Adrenal gland (tissue), 5 donors: Measurements from ENCODE around the gene ADPRS.

Experiments
- CTCF ChIP-seq, 6 experiments: fragments of 450-650 bp in 4 of 6; fragments of 200-600 bp in 2 of 6; sonication (generic) in 1 of 6; IDR thresholded peaks; 1 replicate in 5 of 6; 2 replicates in 1 of 6; pipeline versions ENCODE4 v1.5.1 to v1.8.0; 2016 to 2021; ENCODE audit warnings: antibody characterized with exemption in 6 of 6, mild to moderate bottlenecking in 2 of 6, moderate library complexity in 1 of 6
- POLR2A ChIP-seq, 2 donors: fragments of 450-650 bp; IDR thresholded peaks; one replicate each; pipeline ENCODE4 v1.6.1; 2017; ENCODE audit warnings: antibody characterized with exemption in 2 of 2, mild to moderate bottlenecking in 2 of 2, moderate library complexity in 1 of 2
- donor health status: DM: no; HTN: no; CAD: no.

- TF ChIP-seq CTCF (IDR thresholded peaks at IDR 0.05), result no peak
- no peak for TF ChIP-seq POLR2A (IDR thresholded peaks at IDR 0.05)
Measured at GRCh38 chr1:36122062-36123030, 33.7 kb downstream of the ADPRS start.
